Lower leg skin (tissue), 3 donors: Measurements from ENCODE around the gene MITF.

Experiments
- POLR2A ChIP-seq, 2 donors: fragments of 450-650 bp; IDR thresholded peaks; one replicate each; pipeline ENCODE4 v1.6.1; 2016 to 2017; ENCODE audit warnings: antibody characterized with exemption in 2 of 2, mild to moderate bottlenecking in 1 of 2, moderate library complexity in 1 of 2
- TF ChIP-seq, protein P1 (sequence below), 3 donors: fragments of 450-650 bp; IDR thresholded peaks; one replicate each; pipeline ENCODE4 v1.5.1; 2016; ENCODE audit warnings: antibody characterized with exemption in 3 of 3, mild to moderate bottlenecking in 3 of 3, moderate library complexity in 2 of 3

DNA sequence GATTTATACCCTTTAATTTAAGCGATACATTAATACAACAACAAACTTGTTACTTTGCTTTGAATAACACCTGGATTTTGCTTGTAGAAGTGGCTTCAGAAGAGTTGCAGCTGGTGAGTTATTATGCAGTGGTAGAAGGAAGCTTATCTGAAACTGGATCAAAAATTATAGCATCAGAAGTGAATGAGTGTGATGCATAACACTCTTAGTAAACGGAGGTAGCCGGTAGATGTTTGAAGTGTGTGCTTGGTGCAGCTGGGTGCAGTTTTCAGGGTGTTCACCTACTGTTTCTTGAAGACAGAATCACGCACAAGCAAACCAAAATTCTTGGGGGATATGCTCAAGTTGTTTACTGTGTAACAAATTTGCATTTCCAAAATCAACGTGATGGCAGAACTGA lies 103.1 kb downstream of the MITF start:
- TF ChIP-seq, protein P1, sequence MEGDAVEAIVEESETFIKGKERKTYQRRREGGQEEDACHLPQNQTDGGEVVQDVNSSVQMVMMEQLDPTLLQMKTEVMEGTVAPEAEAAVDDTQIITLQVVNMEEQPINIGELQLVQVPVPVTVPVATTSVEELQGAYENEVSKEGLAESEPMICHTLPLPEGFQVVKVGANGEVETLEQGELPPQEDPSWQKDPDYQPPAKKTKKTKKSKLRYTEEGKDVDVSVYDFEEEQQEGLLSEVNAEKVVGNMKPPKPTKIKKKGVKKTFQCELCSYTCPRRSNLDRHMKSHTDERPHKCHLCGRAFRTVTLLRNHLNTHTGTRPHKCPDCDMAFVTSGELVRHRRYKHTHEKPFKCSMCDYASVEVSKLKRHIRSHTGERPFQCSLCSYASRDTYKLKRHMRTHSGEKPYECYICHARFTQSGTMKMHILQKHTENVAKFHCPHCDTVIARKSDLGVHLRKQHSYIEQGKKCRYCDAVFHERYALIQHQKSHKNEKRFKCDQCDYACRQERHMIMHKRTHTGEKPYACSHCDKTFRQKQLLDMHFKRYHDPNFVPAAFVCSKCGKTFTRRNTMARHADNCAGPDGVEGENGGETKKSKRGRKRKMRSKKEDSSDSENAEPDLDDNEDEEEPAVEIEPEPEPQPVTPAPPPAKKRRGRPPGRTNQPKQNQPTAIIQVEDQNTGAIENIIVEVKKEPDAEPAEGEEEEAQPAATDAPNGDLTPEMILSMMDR (IDR thresholded peaks at IDR 0.05) = no peak
- no peak for TF ChIP-seq POLR2A (IDR thresholded peaks at IDR 0.05)
